ENCODE results near the gene HOXD12.

- TF ChIP-seq POLR2A (IDR thresholded peaks at IDR 0.05; ENCODE audit: borderline replicate concordance, extremely low read depth, insufficient read depth, insufficient read length) = no peak
- no peak for TF ChIP-seq CTCF (IDR thresholded peaks at IDR 0.05 in 2 of 3, conservative IDR thresholded peaks at IDR 0.05 in 1 of 3; ENCODE audit: borderline replicate concordance in 1 of 3, insufficient read depth in 1 of 3, low read depth in 2 of 3, low read length in 2 of 3)
- TF ChIP-seq SRF (IDR thresholded peaks at IDR 0.05; ENCODE audit: low read depth) = no peak
- no peak for TF ChIP-seq TCF7L2 (IDR thresholded peaks at IDR 0.05; ENCODE audit: borderline replicate concordance, extremely low read depth, insufficient read depth, insufficient read length)
- no peak for TF ChIP-seq REST (IDR thresholded peaks at IDR 0.05; ENCODE audit: low read depth)
- no peak for TF ChIP-seq EZH2phosphoT487 (IDR thresholded peaks at IDR 0.05; ENCODE audit: borderline replicate concordance)
- TF ChIP-seq CBX3 (IDR thresholded peaks at IDR 0.05; ENCODE audit: low read depth) = no peak
- TF ChIP-seq EZH2 (IDR thresholded peaks at IDR 0.05) = no peak
- no peak for TF ChIP-seq ZNF274 (IDR thresholded peaks at IDR 0.05; ENCODE audit: low read depth, low read length)
- no peak for TF ChIP-seq ZFX (IDR thresholded peaks at IDR 0.05)
- TF ChIP-seq POLR2AphosphoS5 (IDR thresholded peaks at IDR 0.05; ENCODE audit: low read depth, low read length) = no peak
- TF ChIP-seq SP1 (IDR thresholded peaks at IDR 0.05; ENCODE audit: low read depth) = no peak
- TF ChIP-seq YY1 (IDR thresholded peaks at IDR 0.05; ENCODE audit: extremely low read depth, insufficient replicate concordance, low read depth, low read length) = no peak
Observed at GRCh38 chr2:176120364-176121189, 21.0 kb downstream of the HOXD12 start.

Data from HCT116 (cell line).